Nephron (organoid): ENCODE results near the gene FAM83C.
A peak's percentile ranks its signal among the peaks of the same experiment; 100 is the strongest.

ENCODE experiments used
- H3K27ac Mint-ChIP-seq, 3 experiments: 2 replicates each; pipeline ENCODE4 v1.8.0; 2020; ENCODE audit warnings: mixed read lengths in 3 of 3, mild to moderate bottlenecking in 2 of 3, moderate library complexity in 1 of 3
- H3K27me3 Mint-ChIP-seq: 2 replicates; pipeline ENCODE4 v1.8.0; 2021; ENCODE audit warnings: low read depth, mild to moderate bottlenecking, moderate library complexity, mixed read lengths
- H3K36me3 Mint-ChIP-seq: 2 replicates; pipeline ENCODE4 v1.8.0; 2020; ENCODE audit warnings: low read depth, mixed read lengths
- H3K4me1 Mint-ChIP-seq: 2 replicates; pipeline ENCODE4 v1.8.0; 2020; ENCODE audit warnings: mixed read lengths
- H3K4me3 Mint-ChIP-seq, 3 experiments: 2 replicates each; pipeline ENCODE4 v1.8.0; 2020; ENCODE audit warnings: mild to moderate bottlenecking in 3 of 3, mixed read lengths in 3 of 3, moderate library complexity in 2 of 3
- H3K9me3 Mint-ChIP-seq: 2 replicates; pipeline ENCODE4 v1.8.0; 2020; ENCODE audit warnings: mixed read lengths
- TF ChIP-seq, protein P1 (sequence below), 3 experiments: fragments of 200-600 bp; sonication (generic); IDR thresholded peaks; one replicate each; pipeline ENCODE4 v1.5.0; 2021; ENCODE audit warnings: antibody characterized with exemption in 3 of 3; ENCODE audit not compliant: unreplicated experiment in 3 of 3

FAM83C gene

DNA sequence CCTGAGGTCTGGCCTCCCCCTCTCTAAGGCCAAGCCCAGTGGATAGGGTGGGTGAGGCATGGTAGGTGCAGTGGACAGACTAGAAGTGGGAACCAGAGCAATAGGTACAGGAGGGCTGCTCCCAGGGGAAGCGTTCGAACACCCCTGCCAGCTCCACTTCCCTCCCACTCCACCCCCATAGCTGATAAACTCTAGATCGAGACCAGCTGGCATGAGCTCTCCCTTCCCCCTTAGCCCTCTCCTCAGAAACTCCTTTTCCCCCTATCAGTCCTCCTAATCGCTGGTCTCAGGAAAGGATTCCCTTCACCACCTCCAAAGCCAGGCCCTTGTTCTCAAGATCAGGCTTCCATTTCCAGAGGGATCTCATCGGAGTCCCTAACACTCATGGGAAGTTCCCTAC, 6.0 kb upstream of the FAM83C start:
- TF ChIP-seq, protein P1, sequence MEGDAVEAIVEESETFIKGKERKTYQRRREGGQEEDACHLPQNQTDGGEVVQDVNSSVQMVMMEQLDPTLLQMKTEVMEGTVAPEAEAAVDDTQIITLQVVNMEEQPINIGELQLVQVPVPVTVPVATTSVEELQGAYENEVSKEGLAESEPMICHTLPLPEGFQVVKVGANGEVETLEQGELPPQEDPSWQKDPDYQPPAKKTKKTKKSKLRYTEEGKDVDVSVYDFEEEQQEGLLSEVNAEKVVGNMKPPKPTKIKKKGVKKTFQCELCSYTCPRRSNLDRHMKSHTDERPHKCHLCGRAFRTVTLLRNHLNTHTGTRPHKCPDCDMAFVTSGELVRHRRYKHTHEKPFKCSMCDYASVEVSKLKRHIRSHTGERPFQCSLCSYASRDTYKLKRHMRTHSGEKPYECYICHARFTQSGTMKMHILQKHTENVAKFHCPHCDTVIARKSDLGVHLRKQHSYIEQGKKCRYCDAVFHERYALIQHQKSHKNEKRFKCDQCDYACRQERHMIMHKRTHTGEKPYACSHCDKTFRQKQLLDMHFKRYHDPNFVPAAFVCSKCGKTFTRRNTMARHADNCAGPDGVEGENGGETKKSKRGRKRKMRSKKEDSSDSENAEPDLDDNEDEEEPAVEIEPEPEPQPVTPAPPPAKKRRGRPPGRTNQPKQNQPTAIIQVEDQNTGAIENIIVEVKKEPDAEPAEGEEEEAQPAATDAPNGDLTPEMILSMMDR (IDR thresholded peaks at IDR 0.05; ENCODE audit: unreplicated experiment in 3 of 3): no peak
- Mint-ChIP-seq H3K9me3 (no peaks in the 10 kb centered on the region), H3K27ac (no peak overlapping the region), H3K36me3 (no peaks in the 10 kb centered on the region), H3K4me1 (no peaks in the 10 kb centered on the region), H3K4me3 (no peak overlapping the region), H3K27me3 (peaks cover 21% of the 10 kb centered on the region)

DNA sequence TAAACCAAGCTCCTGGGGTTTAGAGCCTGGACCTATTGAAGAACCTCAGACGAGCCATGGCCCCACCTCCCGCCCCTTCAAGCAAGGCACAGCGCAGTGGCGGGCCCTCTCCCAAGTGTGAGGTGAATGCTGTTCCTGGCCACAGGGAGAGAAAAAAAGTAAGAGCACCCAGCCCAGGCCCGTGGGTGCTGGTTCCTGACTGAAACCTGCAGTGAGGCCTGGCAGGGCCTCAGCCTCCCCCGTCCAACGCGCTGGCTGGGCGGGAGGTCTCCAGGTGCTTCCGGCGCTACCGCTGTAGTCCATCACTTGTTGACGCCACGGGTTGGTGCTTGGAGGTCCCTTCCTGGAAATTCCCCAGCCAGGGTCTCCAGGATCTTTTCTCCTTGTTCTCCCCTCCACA, 5.5 kb upstream of the FAM83C start:
- H3K4me3 Mint-ChIP-seq: no peak overlapping the region
- TF ChIP-seq, protein P1 (IDR thresholded peaks at IDR 0.05; ENCODE audit: unreplicated experiment in 3 of 3): no peak
- H3K36me3 Mint-ChIP-seq: no peaks in the 10 kb centered on the region
- H3K4me1 Mint-ChIP-seq: no peaks in the 10 kb centered on the region
- H3K27me3 Mint-ChIP-seq: peaks cover 24% of the 10 kb centered on the region
- H3K27ac Mint-ChIP-seq: no peak overlapping the region
- no peaks in the 10 kb centered on the region for H3K9me3 Mint-ChIP-seq

DNA sequence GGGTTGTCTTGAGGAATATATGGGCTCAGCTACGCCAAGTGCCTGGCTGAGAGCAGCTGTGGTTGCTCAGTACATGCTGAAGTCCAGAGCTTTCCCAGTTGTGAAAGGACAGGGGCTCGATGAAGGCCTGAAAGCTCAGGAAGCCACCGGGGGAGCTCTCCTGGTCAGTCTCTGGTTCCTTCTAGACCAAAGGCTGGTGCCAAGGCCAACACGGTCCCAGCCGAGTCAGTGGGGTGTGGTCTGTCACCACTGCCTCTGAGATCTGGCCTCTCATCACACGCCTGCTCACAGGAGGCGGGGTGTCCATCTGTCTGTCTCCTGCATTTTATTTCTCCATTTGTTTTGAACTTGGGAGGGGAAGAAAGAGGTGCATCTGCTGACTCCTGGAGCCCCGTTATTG, 4.9 kb upstream of the FAM83C start:
- peaks cover 28% of the 10 kb centered on the region for H3K27me3 Mint-ChIP-seq
- TF ChIP-seq, protein P1 (IDR thresholded peaks at IDR 0.05; ENCODE audit: unreplicated experiment in 3 of 3): no peak
- no peak overlapping the region for H3K4me3 Mint-ChIP-seq
- H3K36me3 Mint-ChIP-seq: no peaks in the 10 kb centered on the region
- H3K4me1 Mint-ChIP-seq: no peaks in the 10 kb centered on the region
- H3K9me3 Mint-ChIP-seq: no peaks in the 10 kb centered on the region
- no peak overlapping the region for H3K27ac Mint-ChIP-seq

DNA sequence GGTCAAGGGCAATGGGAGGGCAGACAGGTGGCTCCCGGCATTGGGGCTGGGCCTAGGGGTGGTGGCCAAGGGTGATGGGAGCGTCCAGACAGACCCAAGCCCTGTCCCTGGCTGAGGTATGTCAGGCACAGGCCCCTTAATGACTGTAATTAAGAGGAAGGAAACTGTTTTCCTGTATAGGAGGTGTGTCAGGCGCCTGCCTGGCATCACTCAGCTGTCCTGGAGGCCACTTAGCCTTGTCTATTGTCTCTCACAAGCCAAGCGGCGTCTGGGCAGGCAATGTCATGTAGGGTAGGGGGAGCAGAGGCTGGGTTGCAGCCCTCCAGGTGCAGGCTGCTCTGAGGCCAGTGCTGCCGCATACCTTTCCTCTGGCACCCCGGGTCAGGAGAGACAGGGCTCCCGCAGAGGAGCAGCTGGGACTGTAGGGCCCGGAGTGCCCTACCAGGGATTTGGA, 3.9 kb upstream of the FAM83C start:
- H3K27ac Mint-ChIP-seq: no peak overlapping the region
- H3K4me3 Mint-ChIP-seq: no peak overlapping the region
- H3K36me3 Mint-ChIP-seq: no peaks in the 10 kb centered on the region
- H3K4me1 Mint-ChIP-seq: no peaks in the 10 kb centered on the region
- no peaks in the 10 kb centered on the region for H3K9me3 Mint-ChIP-seq
- H3K27me3 Mint-ChIP-seq: peaks cover 28% of the 10 kb centered on the region
- TF ChIP-seq, protein P1 (IDR thresholded peaks at IDR 0.05; ENCODE audit: unreplicated experiment in 3 of 3): no peak

DNA sequence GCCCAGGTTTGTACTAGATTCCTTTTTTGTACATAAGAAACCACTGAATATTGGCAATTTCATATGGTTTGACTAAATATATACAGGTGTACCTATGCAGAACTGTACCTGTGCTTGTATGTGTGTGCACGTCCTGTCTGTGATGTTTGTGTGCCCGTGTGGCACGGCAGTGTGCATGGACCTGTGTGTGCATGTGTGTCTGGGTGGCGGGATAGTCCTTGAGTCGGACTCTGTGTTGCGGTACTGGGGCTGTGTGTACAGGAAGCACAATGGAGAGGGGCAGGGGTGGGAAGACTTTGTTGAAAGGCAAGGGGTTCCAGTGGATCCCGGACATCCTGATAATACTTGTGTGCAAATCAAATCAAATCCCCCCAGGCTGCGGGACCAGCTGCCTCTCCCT, 3.4 kb upstream of the FAM83C start:
- no peaks in the 10 kb centered on the region for H3K9me3 Mint-ChIP-seq
- peaks cover 28% of the 10 kb centered on the region for H3K27me3 Mint-ChIP-seq
- H3K4me3 Mint-ChIP-seq: no peak overlapping the region
- peak overlapping the region in 1 of 3 experiments; percentile 32 for H3K27ac Mint-ChIP-seq
- TF ChIP-seq, protein P1 (IDR thresholded peaks at IDR 0.05; ENCODE audit: unreplicated experiment in 3 of 3): no peak
- H3K36me3 Mint-ChIP-seq: no peaks in the 10 kb centered on the region
- H3K4me1 Mint-ChIP-seq: no peaks in the 10 kb centered on the region

DNA sequence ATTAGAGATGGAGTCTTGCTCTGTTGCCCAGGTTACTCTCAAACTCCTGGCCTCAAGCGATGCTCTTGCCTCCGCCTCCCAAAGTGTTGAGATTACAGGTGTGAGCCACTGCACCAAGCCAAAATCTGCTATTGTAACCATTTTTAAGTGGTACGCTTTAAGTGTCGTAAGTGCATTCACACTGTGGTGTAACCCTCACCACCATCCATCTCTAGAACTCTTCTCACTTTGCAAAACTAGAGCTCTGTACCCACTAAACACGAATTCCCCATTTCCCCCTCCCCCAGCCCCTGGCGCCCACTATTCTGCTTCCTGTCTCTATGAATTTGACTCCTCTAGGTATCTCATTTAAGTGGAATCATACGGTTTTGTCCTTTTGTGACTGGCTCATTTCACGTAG, 2.8 kb upstream of the FAM83C start:
- no peak overlapping the region for H3K4me3 Mint-ChIP-seq
- H3K27me3 Mint-ChIP-seq: peaks cover 28% of the 10 kb centered on the region
- H3K4me1 Mint-ChIP-seq: no peaks in the 10 kb centered on the region
- TF ChIP-seq, protein P1 (IDR thresholded peaks at IDR 0.05; ENCODE audit: unreplicated experiment in 3 of 3): no peak
- no peak overlapping the region for H3K27ac Mint-ChIP-seq
- H3K36me3 Mint-ChIP-seq: no peaks in the 10 kb centered on the region
- no peaks in the 10 kb centered on the region for H3K9me3 Mint-ChIP-seq
